ENCODE data around the gene PIK3R1.

The PIK3R1 gene

DNA sequence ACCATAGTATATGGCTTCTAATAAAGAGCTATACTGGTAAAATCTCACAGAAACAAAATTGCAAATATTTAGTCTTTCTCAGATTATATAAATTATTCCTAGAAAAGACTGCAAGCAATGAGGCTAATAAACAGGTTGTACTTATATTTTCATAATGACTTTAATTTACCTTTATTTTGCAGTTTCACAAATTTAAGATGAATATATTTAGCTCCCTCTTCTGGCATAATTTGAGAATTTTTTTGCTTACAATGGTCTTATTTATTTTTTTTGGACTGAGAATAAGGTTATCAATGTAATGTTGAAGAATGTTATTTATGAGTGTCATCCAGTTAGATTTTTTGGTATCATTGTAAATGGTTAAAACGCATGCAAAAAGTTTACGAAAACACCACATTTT, 56.7 kb downstream of the PIK3R1 start:
- no peak for DNase-seq

DNA sequence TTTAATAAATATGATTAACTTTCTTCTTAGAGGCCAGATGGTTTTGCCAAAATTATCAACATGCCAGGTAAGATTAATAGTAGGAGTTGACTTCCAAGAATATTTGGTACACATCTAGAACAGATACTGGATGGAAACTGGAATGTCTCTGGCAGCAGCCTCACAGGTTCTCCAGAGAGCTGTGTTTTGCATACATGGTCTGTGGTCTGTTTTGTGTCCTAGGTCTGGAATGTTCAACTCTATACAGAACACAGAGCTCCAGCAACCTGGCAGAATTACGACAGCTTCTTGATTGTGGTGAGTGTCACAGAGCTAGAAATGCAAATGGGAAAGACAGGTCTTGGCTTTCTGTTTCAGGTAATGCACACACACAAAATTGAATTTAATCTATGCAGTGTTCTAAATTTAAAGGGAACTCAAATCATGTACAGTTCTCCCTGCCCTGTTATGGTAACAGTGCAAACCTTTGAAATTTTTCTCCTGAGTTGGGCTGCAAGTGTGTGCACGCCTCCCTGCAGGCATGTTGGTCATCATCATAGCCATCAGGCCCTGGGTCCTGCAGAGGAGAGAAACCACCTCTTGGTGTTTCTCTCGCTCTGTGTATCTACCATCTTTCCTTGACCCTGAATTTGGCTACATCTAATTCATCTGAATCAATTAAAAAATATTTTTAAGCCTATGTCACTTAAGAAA, 58.3 kb downstream of the PIK3R1 start:
- no peak for DNase-seq

DNA sequence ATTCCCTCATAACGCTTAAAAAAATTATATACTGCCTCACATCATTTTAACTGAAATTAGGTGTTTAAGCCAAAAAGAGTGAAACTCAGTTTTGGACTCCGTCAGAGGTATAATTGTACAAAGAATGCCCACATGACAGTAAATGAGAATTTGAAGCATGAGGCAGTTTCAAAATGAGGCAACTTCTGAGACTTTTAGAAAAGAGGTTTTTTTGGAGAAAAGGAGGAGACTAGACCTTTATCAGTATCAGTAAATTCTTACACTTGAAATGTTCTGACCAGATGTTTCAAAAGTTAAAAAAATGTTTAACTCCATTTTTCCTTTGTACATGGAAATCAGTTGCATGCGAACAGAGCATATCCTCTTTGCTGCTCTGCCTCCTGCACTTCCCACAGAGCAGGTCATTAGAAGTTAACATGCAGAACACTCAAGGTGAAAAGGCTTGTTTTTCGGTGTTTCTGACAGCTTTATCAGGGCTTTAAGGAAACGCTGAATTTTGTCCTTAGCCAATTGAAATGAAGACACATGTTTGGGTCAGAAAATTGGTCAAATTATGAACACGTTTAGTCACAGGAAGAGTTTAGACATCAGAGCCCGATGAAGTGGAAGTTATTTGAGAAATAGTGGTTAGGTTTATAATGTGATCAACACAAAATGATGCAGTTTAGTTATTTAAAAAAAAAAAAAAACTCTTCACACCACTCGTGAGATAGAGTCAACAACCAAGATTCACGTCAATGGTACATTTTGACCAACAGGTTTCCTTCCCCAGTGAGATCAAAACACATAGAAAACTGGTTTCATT, 59.5 kb downstream of the PIK3R1 start:
- DNase-seq, result no peak

DNA sequence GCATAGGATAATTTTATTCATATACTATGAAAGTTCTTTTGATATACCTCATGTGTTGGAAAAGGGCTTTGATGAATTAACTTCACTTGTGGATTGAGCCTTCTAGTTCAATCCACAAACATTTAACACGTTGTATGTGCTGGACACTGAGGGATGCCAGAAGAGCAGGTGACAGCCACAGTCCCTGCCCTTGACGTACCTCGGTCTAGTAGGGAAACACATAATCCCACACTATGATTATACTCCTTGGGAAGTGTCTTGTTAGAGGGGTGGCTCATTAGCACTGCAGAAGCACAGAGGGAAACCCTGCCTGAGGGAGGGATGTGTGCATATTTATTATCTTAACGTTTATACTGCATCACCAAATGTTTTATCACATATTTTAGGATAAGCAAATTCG, 61.2 kb downstream of the PIK3R1 start:
- DNase-seq, result no peak

DNA sequence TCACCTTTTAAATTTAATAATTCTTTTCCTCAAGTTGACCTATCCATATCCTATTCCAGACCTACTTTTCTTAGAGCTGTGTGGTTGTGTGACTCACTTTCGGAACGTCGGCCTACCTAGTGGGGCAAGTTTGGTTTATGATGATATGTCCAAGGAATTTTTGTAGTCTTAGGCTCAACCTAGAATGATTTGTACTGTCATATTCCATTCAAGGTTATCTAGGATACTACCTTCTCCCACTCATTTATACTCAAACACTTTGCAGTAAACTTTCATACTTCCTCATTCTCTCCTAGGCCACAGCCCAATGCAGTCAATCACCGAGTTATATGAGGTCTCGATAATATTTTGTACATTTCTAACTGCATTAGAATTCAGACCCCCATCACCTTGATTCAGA, 61.9 kb downstream of the PIK3R1 start:
- no peak for DNase-seq

DNA sequence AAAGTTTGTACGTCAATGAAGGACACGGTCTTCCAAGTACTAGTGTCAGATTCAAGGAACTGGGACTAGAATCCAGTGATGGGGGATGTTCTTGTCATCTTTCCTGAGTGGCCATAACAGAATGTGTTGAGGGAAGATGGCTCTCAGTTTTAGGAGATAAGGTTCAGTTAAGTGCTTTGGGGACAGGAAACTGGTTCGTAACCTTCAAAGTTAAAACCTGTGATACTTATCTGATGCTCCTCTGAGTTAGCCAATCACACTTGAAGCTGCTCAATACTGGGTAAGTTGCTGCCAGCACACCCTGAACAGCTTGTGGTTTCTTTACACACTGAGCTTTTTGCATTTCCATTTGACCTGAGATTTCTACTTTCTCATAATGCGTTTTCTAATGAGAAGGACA, 64.4 kb downstream of the PIK3R1 start:
- no peak for DNase-seq

DNA sequence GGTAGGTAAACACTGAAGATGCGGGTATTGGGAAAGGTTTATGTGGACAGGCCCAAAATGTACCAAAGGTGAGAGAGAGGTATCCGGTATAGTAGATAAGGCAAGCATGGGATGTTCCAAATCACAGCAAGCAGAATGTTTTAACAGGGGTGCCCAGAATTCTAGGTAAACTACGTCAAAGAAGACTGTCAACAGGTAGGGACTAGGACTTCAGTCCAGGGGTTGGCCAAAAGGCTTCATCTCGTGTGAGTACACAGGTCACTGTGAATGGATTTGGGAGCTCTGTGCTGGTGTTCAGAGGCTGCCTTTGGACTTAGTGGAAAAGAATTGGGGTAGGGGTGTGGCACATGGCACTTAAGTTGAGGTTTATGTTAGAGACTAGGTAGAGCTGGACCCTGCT, 66.4 kb downstream of the PIK3R1 start:
- no peak for DNase-seq

DNA sequence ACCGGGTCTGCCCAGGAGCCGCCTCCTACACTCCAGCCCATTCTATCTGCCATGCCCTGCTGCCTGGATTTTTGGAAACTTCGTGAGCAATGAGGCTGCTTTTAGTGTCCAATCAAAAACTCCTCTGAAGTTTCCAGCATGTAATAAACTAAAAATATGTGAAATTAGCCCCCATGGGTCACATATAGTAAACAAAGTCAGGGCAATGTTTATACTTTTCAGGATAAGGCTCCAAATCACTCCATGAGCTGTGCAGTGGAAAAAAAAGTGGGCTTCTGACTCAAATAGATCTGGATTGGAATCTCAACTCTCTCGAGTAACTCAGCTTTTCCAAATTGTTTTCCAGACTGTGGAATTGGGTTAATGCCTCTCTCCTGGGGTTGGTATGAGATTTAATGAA, 68.2 kb downstream of the PIK3R1 start:
- no peak for DNase-seq

DNA sequence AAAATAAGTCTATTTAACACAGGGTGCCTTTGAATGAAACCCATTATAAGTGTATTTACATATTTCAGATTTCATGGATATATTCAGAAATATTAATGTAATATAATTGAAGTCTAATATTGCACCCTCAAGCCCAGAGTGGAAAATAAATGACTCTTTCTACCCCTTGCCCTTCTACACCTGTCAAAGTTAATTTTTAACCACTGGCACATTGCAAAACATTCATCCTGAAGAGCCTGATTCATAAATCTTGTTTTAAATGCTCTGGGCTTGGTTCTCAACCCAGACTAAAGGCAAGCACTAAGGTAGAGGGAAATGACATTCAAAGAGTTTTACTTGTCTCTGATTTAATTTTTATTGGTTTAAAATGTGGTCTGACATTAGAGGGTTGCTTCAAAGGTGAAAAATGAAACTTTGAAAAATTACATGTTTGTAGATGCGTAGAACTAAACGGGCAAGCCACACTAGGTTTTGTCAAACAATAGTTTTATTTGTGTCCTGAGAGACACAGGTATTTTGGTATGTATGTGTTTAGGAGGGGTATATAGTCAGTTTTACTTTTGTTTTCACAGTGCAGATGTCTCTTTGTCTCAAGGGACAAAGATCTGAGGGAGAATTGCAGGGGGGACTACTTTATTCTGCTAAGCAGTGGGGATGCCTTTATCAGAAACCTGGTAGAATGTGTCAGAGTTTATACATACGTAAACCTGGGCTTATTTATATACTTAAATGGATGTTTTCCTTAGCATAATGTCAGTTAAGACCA, 69.7 kb downstream of the PIK3R1 start:
- no peak for DNase-seq

DNA sequence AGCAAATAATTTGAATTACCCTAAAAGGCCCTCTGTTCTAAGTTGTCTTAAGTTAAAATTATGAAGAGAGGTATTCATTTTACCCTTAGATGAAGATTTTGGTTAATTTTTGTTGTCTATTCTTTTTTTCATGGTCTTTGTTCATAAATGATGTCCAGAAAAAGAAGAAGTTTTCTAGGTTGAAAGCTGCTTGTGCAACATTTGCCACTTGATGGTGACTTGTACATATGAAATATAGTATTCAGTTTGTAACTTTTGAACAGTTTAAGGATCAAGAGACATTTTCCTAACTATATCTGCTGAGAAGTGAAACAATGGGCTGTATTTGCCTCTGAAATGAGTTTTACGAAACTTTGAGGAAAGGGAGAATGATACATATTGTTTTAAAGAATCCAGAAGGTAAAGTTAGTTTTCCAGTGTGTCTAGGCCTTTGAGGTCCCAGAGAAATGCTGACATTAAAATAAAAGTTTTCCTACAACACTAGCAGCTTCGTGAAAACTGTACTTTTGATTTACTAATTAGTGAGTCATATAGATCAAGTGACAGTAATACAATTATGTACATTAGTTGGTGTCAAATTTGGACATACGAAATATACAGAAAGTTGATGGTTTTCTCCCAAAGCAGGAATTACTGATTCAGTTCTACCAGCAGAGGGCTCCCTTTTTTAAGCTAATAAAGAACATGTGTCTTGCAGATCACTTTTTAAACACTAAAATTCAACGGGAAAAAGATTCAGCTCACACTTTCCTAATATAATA, 70.5 kb downstream of the PIK3R1 start:
- DNase-seq, result no peak

DNA sequence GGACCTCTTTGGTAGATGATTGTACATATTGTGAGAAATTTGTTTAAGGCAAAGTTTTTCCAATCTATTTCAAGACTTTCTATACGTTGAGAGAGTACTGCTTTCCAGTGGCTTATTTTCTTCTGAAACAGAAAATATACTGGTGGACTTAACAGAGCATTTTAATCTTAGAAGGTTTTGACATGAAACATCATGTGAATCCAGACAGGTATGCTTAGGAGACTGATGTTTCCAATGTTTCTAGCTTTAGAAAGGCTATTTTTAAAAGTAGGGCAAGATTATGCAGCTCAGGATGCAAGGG, 71.0 kb downstream of the PIK3R1 start:
- DNase-seq, result no peak

DNA sequence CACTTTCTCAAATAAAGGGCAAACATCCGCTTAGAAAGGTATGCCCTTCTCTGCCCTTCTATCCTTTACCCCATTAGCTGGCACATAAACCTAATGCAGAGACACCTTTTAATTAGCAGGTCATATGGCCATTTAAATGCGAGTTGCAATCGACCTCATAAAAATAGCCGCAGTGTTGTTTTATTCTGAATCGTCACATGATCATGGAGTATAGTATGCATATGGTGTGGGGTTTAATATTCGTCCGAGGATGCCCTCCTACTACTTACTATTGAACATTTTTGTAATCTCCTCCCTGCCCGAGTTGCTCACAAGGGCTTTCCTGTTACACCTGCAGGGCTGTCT, 72.0 kb downstream of the PIK3R1 start:
- no peak for DNase-seq

DNA sequence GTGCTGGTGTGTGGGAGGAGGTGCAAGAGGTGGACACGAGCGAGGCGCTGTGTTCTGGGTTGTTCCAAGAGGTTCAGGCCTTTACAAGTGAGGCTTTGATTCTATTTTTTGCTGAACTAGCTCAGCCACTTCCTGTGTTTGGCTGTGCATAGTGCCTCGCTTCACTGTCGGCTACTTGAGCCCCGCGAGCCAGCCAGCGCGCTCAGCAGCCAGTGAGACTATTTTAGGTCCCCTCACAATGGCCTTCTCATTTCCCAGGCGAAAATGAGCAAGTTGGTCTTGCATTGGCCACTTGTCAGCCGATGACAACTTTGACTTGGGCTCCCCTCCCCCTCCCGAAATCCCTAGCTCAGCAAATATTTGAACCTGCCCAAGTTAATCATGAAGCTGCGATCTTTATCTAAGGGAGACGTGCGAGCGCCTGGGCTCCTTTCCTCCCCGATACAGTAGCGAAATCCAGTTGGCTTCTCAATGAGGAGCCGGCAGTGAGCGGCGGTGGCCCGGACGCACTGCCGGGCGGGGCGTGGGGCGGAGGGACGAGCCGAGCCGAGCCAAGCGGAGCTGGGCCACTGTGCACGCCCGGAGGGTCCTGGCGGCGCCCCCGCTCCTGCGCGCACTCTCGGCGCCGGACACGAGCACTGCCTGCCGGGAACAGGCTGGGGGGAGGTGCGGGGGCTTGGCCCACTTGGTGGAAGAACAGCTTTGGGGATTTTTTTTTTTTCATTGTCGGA, 72.6 kb downstream of the PIK3R1 start:
- no peak for DNase-seq

DNA sequence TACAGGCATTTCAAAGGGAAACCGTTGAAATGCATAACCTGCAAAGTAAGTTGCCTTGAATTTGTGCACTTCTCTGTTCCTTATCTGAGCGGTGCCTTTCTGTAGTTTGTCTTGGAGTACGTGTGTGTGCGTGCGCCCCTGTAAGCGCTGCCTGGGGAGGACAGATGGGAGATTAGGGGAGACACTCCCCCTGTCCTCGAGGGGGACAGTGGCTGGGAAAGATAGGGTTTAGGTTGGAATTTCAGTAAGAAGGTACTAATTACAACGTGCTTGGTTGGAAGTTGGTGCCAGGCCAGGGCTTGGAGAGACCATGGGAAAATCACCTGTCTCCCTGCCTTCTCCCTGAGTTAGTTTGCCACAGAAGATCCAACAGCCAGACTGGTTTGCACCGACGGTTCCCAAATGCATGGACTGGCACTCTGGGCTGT, 73.2 kb downstream of the PIK3R1 start:
- no peak for DNase-seq

DNA sequence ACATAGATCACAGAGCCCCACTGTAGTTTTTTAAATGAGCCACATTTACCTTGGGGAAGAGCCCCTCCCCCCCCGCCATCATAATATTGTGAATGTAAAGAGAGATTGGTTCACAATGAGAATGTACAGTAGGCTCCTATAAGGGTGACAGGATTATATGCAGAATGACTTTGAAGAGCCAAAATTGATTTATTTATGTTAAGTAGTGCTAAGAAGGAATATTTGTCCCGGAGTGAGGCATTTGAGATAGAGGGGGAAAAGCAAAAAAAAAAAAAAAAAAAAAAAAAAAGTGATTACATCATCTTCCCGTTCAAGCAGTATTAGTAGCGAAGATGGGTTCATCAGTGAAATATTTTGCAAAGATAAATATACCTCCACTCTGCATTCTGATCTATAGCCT, 73.9 kb downstream of the PIK3R1 start:
- DNase-seq, result no peak

DNA sequence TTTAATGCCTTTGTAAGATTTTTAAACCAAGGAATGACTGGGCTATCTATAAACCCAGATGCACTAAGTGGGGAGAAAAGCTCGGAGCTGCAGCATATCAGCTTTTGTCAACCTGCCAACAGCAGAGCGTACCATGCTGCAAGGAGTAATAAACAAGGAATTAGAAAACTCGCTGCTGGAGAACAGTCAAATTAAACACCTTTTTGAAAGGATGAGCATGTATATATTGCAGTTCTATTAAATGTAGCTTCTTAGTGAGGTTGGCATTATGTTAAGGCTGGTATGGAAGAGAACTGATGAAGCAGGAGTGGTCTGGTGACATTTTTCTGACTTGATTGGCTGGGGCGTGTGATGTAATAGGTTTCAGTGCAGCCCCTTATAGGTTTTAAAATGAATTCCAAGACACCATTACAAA, 74.7 kb downstream of the PIK3R1 start:
- DNase-seq, result no peak

DNA sequence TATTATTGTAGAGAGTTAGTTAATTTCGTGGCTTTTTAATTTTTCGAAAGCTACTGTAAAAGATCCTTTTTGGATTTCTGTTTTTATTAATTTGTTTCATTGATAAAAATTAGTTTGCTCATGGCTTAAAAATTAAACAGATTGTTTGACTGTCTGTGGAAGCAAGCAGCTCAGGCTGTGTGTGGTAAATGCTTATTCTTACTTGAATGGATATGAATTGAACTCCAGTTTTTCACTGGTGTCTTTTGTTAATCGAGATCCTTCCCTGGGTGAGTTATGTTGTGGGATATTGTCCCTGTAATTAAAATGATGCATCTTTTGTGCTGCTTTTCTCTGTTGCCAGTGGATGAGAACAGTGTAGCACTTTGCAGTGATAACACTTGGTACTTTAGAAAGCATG, 75.3 kb downstream of the PIK3R1 start:
- DNase-seq, result no peak

DNA sequence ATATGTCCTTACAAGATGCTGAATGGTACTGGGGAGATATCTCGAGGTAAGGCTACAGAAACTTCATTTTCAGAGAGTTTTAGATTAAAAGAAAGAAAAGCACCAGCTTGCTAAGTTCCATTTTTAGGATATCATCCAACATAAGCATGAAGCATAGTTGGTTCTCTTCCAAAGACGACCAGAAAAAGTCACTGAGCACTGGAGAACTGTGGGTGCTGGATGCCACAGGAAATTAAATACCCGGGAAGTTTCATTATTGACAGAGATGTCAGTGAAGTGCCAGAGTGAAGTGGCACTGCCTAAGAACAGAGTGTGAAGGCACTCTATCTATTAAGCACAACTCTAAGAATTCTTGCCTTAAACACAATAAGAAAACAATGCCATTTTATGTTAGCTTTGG, 76.8 kb downstream of the PIK3R1 start:
- DNase-seq, result no peak

DNA sequence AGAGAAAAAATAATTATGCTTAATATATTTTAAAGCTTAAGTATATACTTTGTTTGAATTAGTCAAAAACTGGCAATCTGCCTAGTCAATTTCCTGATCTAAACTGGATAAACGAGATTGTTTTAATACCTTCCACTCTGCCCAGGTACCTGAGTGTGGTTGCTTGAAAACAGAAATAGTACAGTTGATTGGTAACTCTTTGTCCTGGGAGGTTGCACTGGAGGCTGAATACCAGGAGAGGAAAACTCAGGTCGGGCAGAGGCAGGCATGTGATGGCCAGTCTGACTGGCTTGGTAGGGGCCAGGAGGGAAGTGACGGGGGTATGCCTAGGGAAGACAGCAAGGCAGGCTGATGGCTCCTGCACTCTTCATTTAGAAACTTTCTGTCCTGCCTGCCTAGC, 80.2 kb downstream of the PIK3R1 start:
- DNase-seq, result no peak

DNA sequence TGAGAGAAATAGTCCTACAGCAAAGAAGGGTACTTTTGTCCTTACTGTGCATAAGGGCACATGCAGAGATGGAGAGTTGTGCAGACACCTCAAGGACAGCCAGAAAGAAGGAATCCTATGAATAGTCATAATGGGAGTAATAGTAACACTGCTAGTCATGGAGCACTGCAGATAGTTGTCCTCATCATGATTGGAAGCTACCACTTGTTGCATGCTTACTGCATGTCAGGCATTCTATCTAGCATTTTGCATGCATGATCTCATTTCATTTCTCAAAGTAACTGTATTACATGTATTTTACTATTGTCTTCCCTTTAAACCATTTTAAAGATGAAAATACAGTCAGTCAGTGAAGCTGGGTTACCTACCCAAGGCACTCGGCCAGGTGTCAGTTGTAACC, 81.3 kb downstream of the PIK3R1 start:
- DNase-seq, result no peak

DNA sequence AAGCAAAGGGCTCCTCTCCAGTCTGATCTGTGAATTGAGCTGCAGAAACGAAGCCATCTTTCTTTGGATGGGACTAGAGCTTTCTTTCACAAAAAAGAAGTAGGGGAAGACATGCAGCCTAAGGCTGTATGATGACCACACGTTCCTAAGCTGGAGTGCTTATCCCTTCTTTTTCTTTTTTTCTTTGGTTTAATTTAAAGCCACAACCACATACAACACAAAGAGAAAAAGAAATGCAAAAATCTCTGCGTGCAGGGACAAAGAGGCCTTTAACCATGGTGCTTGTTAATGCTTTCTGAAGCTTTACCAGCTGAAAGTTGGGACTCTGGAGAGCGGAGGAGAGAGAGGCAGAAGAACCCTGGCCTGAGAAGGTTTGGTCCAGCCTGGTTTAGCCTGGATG, 82.1 kb downstream of the PIK3R1 start:
- no peak for DNase-seq

DNA sequence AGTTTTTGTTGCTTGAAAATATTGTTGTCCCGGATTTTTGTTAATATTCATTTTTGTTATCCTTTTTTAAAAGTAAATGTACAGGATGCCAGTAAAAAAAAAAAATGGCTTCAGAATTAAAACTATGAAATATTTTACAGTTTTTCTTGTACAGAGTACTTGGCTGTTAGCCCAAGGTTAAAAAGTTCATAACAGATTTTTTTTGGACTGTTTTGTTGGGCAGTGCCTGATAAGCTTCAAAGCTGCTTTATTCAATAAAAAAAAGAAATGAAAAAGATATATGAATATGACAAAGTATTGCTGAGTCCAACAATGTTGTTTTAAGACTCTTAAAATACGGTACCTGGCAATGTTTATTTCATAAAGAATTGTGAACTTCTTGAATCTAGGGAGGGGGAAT, 82.9 kb downstream of the PIK3R1 start:
- no peak for DNase-seq

DNA sequence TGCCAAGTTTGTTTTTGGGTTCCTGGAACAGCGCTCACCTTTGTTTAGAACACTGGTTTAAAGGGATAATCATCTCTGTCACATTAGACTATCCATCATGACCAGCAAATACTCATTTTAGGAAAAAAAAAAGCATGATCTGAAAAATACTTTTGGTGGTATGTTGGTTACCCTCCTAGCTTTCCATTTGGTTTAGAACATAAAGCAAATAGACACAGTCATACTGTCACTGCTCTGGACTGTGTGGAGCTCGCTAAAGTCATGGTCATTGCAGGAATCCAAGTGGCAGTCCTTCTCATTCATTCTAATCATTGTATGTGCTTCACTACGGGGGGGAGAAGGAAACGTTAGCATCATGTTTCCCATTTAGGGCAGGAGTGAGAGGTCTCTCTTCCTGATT, 83.5 kb downstream of the PIK3R1 start:
- no peak for DNase-seq
